ENCODE data around the gene MANF.

The MANF gene

DNA sequence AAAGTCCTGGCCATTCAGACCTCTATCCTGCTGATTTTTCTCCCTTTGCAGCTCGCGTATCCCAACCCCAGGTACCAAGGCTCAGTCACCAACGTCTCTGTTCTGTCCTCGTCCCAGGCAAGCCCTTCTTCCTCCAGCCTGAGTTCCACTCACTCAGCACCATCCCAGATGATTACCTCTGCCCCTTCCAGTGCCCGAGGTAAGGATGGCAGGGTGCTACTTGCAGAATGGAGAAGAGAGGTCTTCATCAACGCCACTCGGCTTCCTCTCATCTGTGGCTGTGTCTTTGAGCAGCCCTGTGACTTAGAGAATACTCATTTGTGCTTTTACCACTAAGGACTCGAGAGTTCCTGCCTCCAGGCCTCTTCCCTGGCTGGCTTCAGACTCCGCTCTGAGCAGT, 22.6 kb upstream of the MANF start:
- TF ChIP-seq EP300 (IDR thresholded peaks at IDR 0.05; ENCODE audit: borderline replicate concordance) (no peak), TCF12 (IDR thresholded peaks at IDR 0.05; ENCODE audit: low read depth) (no peak), NFIC (IDR thresholded peaks at IDR 0.05) (no peak), YY1 (IDR thresholded peaks at IDR 0.05; ENCODE audit: low read depth) (no peak), ZBTB7A (IDR thresholded peaks at IDR 0.05; ENCODE audit: low read depth) (no peak), RAD21 (IDR thresholded peaks at IDR 0.05; ENCODE audit: low read depth) (no peak), CEBPB (IDR thresholded peaks at IDR 0.05) (no peak), FOXM1 (IDR thresholded peaks at IDR 0.05; ENCODE audit: borderline replicate concordance, low read depth) (no peak), EGR1 (IDR thresholded peaks at IDR 0.05) (no peak), CREB1 (IDR thresholded peaks at IDR 0.05; ENCODE audit: low read depth) (no peak), TAF1 (IDR thresholded peaks at IDR 0.05; ENCODE audit: low read depth) (no peak), TEAD4 (IDR thresholded peaks at IDR 0.05) (no peak)
- TF ChIP-seq, protein P1, sequence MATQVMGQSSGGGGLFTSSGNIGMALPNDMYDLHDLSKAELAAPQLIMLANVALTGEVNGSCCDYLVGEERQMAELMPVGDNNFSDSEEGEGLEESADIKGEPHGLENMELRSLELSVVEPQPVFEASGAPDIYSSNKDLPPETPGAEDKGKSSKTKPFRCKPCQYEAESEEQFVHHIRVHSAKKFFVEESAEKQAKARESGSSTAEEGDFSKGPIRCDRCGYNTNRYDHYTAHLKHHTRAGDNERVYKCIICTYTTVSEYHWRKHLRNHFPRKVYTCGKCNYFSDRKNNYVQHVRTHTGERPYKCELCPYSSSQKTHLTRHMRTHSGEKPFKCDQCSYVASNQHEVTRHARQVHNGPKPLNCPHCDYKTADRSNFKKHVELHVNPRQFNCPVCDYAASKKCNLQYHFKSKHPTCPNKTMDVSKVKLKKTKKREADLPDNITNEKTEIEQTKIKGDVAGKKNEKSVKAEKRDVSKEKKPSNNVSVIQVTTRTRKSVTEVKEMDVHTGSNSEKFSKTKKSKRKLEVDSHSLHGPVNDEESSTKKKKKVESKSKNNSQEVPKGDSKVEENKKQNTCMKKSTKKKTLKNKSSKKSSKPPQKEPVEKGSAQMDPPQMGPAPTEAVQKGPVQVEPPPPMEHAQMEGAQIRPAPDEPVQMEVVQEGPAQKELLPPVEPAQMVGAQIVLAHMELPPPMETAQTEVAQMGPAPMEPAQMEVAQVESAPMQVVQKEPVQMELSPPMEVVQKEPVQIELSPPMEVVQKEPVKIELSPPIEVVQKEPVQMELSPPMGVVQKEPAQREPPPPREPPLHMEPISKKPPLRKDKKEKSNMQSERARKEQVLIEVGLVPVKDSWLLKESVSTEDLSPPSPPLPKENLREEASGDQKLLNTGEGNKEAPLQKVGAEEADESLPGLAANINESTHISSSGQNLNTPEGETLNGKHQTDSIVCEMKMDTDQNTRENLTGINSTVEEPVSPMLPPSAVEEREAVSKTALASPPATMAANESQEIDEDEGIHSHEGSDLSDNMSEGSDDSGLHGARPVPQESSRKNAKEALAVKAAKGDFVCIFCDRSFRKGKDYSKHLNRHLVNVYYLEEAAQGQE (IDR thresholded peaks at IDR 0.05; ENCODE audit: low read depth) = no peak
- TF ChIP-seq, protein P2, sequence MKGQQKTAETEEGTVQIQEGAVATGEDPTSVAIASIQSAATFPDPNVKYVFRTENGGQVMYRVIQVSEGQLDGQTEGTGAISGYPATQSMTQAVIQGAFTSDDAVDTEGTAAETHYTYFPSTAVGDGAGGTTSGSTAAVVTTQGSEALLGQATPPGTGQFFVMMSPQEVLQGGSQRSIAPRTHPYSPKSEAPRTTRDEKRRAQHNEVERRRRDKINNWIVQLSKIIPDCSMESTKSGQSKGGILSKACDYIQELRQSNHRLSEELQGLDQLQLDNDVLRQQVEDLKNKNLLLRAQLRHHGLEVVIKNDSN (IDR thresholded peaks at IDR 0.05) = no peak
- TF ChIP-seq, protein P3, sequence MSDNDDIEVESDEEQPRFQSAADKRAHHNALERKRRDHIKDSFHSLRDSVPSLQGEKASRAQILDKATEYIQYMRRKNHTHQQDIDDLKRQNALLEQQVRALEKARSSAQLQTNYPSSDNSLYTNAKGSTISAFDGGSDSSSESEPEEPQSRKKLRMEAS (IDR thresholded peaks at IDR 0.05) = no peak

DNA sequence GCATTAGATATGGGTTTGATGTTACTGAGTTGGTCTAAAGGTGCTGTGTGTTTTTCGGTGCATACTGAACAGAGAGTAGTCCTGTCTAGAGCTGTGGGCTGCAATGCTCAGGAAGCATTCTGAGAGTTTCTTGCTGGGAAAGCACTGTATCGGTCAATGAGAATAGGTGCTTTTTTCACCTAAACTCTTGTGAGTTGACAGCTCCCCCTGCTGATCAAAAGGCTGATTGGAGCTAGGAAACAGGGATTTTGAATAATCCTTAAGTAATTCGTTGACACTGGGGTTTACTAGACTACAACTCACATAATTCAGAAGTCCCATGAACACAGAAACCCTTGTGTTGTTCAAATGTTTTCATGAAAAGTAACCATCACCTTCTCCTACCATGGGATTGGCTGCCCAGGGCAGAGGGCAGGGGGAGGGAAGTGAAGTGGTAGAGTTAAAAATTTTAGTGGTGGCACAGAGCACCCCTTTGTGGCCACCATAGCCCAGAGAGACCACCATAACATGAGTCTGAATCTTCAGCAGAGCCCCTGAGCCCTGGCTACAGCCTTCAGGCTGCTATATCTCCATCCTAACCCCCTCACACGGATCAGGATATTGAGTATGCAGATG, 13.0 kb upstream of the MANF start:
- TF ChIP-seq CEBPB (IDR thresholded peaks at IDR 0.05) = no peak
- peak; percentile 91 for TF ChIP-seq RAD21 (IDR thresholded peaks at IDR 0.05; ENCODE audit: low read depth)

DNA sequence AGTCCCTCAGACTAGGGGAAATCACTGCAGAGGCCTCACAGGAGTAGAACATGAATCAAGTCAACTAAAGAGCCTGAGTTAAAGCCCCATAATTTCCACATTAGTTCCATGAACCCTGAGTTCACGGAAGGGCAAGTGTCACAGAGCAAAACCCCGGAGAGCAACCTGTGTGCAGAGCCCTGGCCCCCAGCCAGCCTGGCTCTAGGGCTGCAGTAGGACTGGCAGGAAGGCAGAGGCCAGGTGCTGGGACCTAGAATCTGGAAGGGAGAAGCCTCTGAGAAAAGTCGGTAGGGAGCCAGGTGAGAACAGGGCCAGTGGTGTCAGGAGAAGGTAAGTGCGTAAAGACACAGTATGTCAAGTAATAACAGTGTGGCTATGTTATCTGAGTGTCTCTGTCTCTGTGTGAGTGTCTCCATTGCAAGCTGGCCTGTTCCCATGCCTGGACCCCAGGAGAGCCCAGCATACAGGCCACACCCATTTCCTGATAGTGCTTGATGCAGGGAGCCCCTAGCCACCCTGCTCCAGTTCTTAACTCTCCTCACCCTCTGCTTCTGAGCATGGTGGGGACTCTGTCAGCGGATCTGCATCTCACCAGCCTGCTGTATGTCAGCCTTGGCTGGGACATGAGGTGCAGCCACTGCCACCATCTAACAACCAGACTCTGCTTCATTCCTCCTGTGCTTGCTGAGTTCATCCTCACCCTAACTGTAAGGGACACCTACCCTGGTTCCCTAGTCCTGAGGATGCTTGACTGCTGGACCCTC, 11.3 kb upstream of the MANF start:
- no peak for TF ChIP-seq EP300 (IDR thresholded peaks at IDR 0.05; ENCODE audit: borderline replicate concordance)

DNA sequence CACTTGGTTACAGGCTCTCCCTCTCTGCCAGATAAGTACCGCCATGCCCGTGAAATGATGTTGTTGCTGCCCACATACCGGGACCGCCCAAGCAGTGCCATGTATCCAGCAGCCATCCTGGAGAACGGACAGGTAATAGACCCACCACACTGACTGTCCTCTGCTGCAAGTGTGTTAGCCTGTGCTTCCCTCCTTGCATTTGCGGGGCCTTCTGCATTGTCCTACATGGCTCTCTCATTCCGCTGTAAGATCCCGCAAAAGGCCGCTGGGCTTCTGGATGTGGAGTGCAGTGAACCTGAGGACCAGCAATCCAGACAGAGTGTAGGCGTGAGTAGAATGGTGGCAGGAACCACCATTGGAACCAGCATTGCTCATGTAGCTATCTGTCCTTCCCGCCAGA, 10.6 kb upstream of the MANF start:
- TF ChIP-seq TAF1 (IDR thresholded peaks at IDR 0.05; ENCODE audit: low read depth) (no peak), ZBTB7A (IDR thresholded peaks at IDR 0.05; ENCODE audit: low read depth) (no peak), FOXM1 (IDR thresholded peaks at IDR 0.05; ENCODE audit: borderline replicate concordance, low read depth) (no peak), RAD21 (IDR thresholded peaks at IDR 0.05; ENCODE audit: low read depth) (no peak), YY1 (IDR thresholded peaks at IDR 0.05; ENCODE audit: low read depth) (no peak), CREB1 (IDR thresholded peaks at IDR 0.05; ENCODE audit: low read depth) (no peak), TEAD4 (IDR thresholded peaks at IDR 0.05) (no peak), EGR1 (IDR thresholded peaks at IDR 0.05) (no peak), CEBPB (IDR thresholded peaks at IDR 0.05) (no peak), EP300 (IDR thresholded peaks at IDR 0.05; ENCODE audit: borderline replicate concordance) (no peak), TCF12 (IDR thresholded peaks at IDR 0.05; ENCODE audit: low read depth) (no peak), NFIC (IDR thresholded peaks at IDR 0.05) (no peak)
- TF ChIP-seq, protein P3 (IDR thresholded peaks at IDR 0.05) = no peak
- TF ChIP-seq, protein P1 (IDR thresholded peaks at IDR 0.05; ENCODE audit: low read depth) = no peak
- TF ChIP-seq, protein P2 (IDR thresholded peaks at IDR 0.05) = no peak

DNA sequence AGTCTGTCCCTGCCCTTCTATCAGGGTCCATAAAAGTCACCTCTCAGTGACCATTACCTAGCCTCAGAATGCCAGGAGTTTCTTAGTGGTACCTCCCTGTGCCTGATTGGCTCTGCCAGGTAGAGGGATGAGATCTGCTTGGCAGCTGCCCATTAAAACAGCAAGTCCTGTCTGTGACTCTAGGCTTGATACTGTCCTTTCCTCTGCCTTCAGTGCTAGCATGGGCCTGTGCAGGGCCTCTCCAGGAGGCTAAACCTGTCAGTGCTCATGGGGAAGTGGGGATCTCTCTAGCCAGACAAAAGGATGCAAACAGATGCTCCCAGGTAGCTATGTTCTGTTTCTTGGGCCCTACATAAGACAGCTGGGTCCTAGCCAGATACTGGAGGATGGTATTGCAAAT, 10.0 kb upstream of the MANF start:
- no peak for TF ChIP-seq CEBPB (IDR thresholded peaks at IDR 0.05)
- TF ChIP-seq, protein P2 (IDR thresholded peaks at IDR 0.05) = no peak
- TF ChIP-seq YY1 (IDR thresholded peaks at IDR 0.05; ENCODE audit: low read depth) = no peak
- no peak for TF ChIP-seq RAD21 (IDR thresholded peaks at IDR 0.05; ENCODE audit: low read depth)
- no peak for TF ChIP-seq TAF1 (IDR thresholded peaks at IDR 0.05; ENCODE audit: low read depth)
- TF ChIP-seq TCF12 (IDR thresholded peaks at IDR 0.05; ENCODE audit: low read depth) = no peak
- TF ChIP-seq ZBTB7A (IDR thresholded peaks at IDR 0.05; ENCODE audit: low read depth) = no peak
- TF ChIP-seq TEAD4 (IDR thresholded peaks at IDR 0.05) = no peak
- no peak for TF ChIP-seq EGR1 (IDR thresholded peaks at IDR 0.05)
- TF ChIP-seq, protein P1 (IDR thresholded peaks at IDR 0.05; ENCODE audit: low read depth) = no peak
- no peak for TF ChIP-seq NFIC (IDR thresholded peaks at IDR 0.05)
- no peak for TF ChIP-seq CREB1 (IDR thresholded peaks at IDR 0.05; ENCODE audit: low read depth)

Data from Ishikawa (cell line).